Naive B cell (primary cell): ENCODE data around the gene TEX44. TPM values are rescaled to one million over a fixed set of nuclear protein-coding genes. Genes with fewer than 3 reads are reported as not detected.
"Not testable (repeated sequence)": the region's sequence is repeated elsewhere in the genome, so short reads cannot be mapped to it uniquely, and the experiment has no call there.

ENCODE experiments used
- ATAC-seq, 2 donors: fragments of 150-1000 bp; cut with Tn5 transposase; 2 replicates each; pipeline ENCODE4 v1.10.0; 2021; ENCODE audit warnings: low read depth in 2 of 2, mild to moderate bottlenecking in 2 of 2, moderate library complexity in 2 of 2
- DNase-seq: peaks from one replicate; pipeline ENCODE4 v3.0.0; 2022
- H3K27ac Mint-ChIP-seq, 6 donors: one replicate each; pipeline ENCODE4 v1.8.0; 2020 to 2022; ENCODE audit warnings: mild to moderate bottlenecking in 6 of 6, mixed read lengths in 6 of 6, moderate library complexity in 5 of 6, inconsistent platforms in 2 of 6
- H3K27me3 Mint-ChIP-seq, 3 donors: one replicate each; pipeline ENCODE4 v1.8.0; 2021 to 2022; ENCODE audit warnings: mixed read lengths in 3 of 3, mild to moderate bottlenecking in 1 of 3
- H3K36me3 Mint-ChIP-seq, 2 donors: one replicate each; pipeline ENCODE4 v1.8.0; 2020 to 2022; ENCODE audit warnings: mixed read lengths in 2 of 2, inconsistent platforms in 1 of 2, mild to moderate bottlenecking in 1 of 2
- H3K4me1 Mint-ChIP-seq, 3 donors: one replicate each; pipeline ENCODE4 v1.8.0; 2020 to 2022; ENCODE audit warnings: mixed read lengths in 3 of 3, inconsistent platforms in 1 of 3, mild to moderate bottlenecking in 1 of 3, moderate library complexity in 1 of 3
- H3K4me3 Mint-ChIP-seq, 8 donors: one replicate each; pipeline ENCODE4 v1.8.0; 2020 to 2022; ENCODE audit warnings: mild to moderate bottlenecking in 8 of 8, mixed read lengths in 8 of 8, moderate library complexity in 8 of 8, inconsistent platforms in 2 of 8
- H3K9me3 Mint-ChIP-seq, 7 donors: one replicate each; pipeline ENCODE4 v1.8.0; 2020 to 2022; ENCODE audit warnings: mixed read lengths in 7 of 7, mild to moderate bottlenecking in 5 of 7, inconsistent platforms in 2 of 7, moderate library complexity in 1 of 7
- polyA plus RNA-seq, 6 donors: library from polyadenylated mRNA; unstranded; fragments of 300-500 nt; fragmentation: Illumina TruSeq; gene quantifications; one replicate each; pipeline ENCODE4 v1.2.3, GENCODE V29; 2021; ENCODE audit warnings: low read depth in 6 of 6

The TEX44 gene
- polyA plus RNA-seq, 6 donors from 2014 or later: not detected

DNA sequence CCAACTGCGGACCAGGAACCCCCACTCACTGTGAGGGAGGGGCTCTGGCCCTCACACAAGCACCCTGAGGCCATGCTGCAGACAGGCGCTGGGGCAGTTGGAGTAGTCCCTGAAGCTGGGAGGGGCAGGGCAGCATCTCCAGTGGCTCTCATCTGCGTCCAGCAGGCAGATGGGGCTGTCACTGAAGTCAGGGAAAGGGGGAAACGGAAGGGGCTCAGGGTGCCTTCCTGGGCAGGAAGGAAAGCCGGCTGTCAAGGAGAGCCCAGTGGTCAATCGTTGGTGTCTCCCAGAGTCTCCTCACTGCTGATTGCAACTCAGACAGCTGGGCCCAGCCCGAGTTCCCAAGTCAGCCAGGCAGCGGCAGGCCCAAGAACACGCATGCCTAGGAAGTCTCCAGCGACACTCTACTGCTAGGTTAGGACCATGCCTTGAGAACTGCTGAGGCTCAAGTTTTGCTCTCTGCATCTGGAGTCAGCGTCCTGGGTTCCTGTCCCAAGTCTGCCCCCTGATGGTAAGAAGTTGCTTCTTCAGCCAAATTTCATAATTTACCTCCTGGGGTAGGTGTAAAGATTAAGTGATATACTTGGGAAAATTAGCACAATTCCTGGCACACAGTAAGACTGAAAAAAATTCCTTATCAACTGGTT is 35.0 kb upstream of the TEX44 start:
- Mint-ChIP-seq H3K4me3 (peak overlapping the region in 4 of 8 donors; percentile 8 to 39 (median 14)), H3K4me1 (peaks cover 27 to 46% (median 33%) of the 10 kb centered on the region in 3 donors), H3K27me3 (no peaks in the 10 kb centered on the region), H3K27ac (peak overlapping the region in 2 of 6 donors; percentile 56 to 85), H3K36me3 (peaks cover 6 to 11% of the 10 kb centered on the region in 2 donors), H3K9me3 (peaks cover 5 to 12% (median 11%) of the 10 kb centered on the region in 7 donors)
- DNase-seq (peak; percentile 72), ATAC-seq (peak; percentile 81 to 89)

DNA sequence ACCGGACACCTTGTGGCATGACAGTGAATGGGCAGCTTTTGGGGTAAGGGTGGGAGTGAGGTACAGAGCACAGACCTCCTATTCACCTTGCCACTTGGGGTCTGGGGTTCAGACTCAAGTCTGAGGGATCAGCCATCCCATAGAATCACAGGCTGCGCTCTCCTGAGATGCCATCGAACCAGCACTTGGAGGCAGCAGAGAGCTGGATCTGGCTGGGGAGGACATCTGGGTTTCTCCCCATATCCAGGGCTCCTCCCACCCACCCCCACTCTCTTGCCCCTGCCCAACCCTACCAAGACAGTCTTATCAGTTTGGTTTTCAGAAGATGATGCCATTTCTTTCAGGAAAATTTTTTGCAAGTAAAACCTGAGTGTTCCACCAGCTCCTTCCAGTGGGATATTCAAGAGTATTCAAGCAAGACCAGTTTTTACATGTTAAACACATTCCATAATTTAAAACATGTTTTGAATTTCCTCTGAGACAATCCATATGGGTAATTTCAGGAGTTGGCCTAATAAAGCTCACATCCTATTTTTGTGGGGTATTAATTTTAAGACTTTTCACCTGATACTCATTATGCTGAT is 29.2 kb upstream of the TEX44 start:
- no peak overlapping the region for H3K27ac Mint-ChIP-seq
- DNase-seq: no peak
- no peaks in the 10 kb centered on the region for H3K36me3 Mint-ChIP-seq
- ATAC-seq: peak; percentile 45
- H3K4me1 Mint-ChIP-seq: peaks cover 0 to under 1% (median under 1%) of the 10 kb centered on the region in 3 donors
- no peak overlapping the region for H3K4me3 Mint-ChIP-seq
- H3K27me3 Mint-ChIP-seq: no peaks in the 10 kb centered on the region
- H3K9me3 Mint-ChIP-seq: no peaks in the 10 kb centered on the region

DNA sequence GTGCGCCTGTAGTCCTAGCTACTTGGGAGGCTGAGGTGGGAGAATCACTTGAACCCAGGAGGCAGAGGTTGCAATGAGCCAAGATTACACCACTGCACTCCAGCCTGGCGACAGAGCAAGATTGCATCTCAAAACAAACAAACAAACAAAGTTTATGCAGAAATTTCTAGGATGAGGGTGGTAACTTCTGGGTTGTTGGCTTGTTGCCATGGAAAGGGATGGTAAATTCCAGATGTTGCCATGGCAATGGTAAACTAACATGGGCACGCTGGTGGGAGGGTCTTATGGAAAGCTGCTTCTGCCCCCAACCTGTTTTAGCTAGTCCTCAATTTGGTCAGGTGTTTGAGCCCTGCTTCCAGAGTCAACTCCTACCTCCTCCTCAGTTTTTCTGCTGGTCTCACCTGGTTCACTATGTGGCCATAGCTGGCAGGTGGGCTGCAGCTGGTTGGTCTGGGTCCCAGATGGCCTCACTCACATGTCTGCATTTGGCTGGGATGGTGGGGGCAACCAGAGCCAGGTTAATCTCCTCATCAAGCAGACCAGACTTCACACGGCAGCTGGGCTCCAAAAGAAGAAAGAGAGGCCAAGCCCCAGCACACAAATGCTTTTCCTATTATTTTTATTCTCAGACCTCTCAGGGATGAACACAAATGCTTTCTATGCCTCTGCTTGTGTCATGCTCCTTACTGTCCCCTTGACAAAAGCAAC is 26.6 kb upstream of the TEX44 start:
- no peaks in the 10 kb centered on the region for H3K9me3 Mint-ChIP-seq

DNA sequence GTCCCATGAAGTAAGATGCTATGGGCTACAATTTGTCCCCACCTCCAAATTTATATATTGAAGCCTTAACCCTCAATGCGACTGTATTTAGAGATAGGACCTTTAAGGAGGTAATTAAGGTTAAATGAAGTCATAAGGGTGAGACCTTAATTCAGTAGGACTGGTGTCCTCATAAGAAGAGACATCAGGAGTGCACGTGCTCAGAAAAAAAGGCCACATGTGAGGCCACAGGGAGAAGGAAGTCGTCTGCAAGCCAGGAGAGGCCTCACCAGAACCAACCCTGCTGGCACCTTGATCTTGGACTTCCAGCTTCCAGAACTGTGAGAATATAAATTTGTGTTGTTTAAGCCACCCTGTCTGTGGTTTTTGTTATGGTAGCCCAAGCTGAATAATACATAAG is 25.5 kb upstream of the TEX44 start:
- Mint-ChIP-seq H3K36me3 (no peaks in the 10 kb centered on the region), H3K4me3 (no peak overlapping the region), H3K4me1 (peaks cover 0 to 7% (median 4%) of the 10 kb centered on the region in 3 donors), H3K9me3 (no peaks in the 10 kb centered on the region), H3K27ac (no peak overlapping the region), H3K27me3 (no peaks in the 10 kb centered on the region)
- DNase-seq (no peak), ATAC-seq (no peak)

More for the DNA sequence above, 26.6 kb upstream of the TEX44 start:
- peaks cover 0 to 7% (median 4%) of the 10 kb centered on the region in 3 donors for H3K4me1 Mint-ChIP-seq
- no peak overlapping the region for H3K4me3 Mint-ChIP-seq
- H3K27me3 Mint-ChIP-seq: no peaks in the 10 kb centered on the region
- DNase-seq (no peak), ATAC-seq (no peak)
- no peaks in the 10 kb centered on the region for H3K36me3 Mint-ChIP-seq
- no peak overlapping the region for H3K27ac Mint-ChIP-seq

DNA sequence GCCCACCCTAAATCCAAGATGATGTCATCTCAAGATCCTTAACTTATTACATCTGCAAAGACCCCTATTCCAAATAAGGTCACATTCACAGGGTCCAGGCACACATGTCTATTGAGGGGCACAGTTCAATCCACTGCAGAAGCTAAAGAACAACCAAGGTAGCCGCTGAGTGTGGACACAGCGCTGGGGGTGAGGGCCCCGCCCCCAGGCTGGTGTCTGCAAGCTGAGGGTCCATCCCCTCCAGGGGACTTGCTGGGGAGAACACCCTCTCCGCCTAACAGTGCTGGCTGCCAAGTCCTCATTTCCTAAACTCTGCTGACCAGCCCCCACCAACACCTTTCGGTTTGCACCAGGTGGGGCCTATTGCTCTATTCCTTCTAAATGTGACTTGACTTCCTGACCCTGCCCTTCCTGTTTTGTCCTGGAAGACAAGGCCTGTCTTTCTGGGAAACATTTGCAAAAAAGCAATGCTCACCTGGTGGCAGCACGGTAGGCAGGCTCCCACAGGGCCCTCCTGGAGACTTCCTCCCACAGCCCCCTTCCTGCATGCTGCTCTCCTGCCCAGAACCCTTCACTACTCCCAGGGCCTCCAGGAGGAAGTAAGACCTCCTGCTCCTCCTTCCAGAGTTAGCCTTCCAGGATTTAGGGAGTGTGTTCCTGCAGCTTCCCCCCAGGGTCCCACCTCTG is 24.4 kb upstream of the TEX44 start:
- Mint-ChIP-seq H3K27ac (no peak overlapping the region), H3K36me3 (no peaks in the 10 kb centered on the region), H3K27me3 (no peaks in the 10 kb centered on the region), H3K4me3 (no peak overlapping the region), H3K9me3 (no peaks in the 10 kb centered on the region), H3K4me1 (peaks cover 0 to 7% (median 4%) of the 10 kb centered on the region in 3 donors)
- ATAC-seq: no peak
- DNase-seq: no peak

DNA sequence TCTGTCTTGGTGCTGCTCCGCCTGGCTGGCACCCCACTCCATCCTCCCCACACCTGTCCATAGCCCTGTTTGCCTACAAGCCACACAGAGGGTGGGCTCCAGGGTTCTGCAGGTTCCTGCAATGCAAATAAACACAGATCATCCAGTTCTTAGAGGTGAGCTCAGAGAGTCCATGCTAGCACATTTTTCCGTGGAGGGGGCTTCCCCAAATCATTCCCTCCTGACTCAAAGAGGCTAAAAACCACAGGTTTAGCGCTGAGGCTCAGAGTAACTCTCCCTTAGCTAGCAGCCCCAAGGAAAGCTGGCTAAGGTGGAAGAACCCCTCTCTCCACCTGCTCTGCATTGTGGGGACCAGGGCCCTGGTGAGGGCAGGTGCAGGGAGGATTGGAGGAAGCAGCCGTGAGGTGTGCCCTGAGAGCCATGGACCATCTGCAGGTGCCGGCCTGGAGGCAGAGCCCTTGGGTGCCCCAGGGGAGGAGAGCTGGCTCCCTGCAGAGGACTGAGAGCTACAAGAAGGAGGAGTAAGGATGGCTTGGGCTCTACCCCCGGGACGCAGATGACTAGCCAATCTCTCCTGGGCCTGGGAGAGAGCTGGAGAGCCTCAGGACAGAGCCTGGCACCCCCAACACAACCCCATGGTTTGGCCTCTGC is 23.8 kb upstream of the TEX44 start:
- no peak for ATAC-seq
- peaks cover 0 to 7% (median 4%) of the 10 kb centered on the region in 3 donors for H3K4me1 Mint-ChIP-seq
- no peak overlapping the region for H3K4me3 Mint-ChIP-seq
- no peaks in the 10 kb centered on the region for H3K9me3 Mint-ChIP-seq
- no peak for DNase-seq
- H3K36me3 Mint-ChIP-seq: no peaks in the 10 kb centered on the region
- H3K27me3 Mint-ChIP-seq: no peaks in the 10 kb centered on the region
- peak overlapping the region in 1 of 6 donors; percentile 44 for H3K27ac Mint-ChIP-seq

DNA sequence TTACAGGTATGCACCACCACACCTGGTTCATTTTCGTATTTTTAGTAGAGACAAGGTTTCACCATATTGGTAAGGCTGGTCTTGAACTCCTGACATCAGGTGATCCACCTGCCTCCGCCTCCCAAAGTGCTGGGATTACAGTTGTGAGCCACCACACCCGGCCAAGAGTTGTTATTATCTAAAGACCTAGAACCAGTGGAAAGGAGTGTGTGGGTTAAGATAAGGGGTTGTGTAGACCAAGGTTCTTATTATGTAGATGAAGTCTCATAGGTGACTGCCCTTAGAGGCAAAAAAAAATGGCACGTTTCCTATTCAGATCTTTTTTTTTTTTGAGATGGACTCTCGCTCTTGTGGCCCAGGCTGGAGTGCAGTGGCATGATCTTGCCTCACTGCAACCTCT is 21.7 kb upstream of the TEX44 start:
- not testable (repeated sequence) for H3K4me1 Mint-ChIP-seq, H3K9me3 Mint-ChIP-seq, H3K36me3 Mint-ChIP-seq, H3K27me3 Mint-ChIP-seq, H3K4me3 Mint-ChIP-seq, ATAC-seq, H3K27ac Mint-ChIP-seq, DNase-seq

DNA sequence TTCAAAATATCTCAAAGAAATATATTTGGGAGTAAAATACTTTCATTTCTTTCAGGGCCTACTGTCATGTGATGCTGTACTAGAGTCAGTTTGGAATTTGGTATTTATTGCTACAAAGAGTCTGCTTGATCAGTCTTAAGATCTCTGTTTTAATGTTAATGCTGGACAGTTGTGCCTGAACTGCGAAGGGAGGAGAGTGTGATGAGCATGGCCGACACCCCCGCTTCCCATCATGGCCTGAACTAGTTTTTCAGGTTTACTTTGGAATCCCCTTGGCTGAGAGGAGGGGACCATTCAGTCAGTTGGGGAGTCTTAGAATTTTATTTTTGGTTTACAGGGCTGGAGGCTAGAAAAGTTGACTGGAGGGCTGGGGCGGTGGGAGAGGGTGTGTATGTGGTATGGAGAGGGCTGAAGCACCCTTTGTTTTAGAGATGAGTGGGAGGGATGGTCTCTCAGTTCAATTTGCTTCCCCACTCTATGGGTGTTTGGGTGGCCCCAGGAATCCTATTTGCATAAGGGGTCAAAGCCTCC is 20.9 kb upstream of the TEX44 start:
- DNase-seq (no peak), ATAC-seq (no peak)
- Mint-ChIP-seq H3K4me1 (peaks cover 0 to 7% (median 4%) of the 10 kb centered on the region in 3 donors), H3K27ac (no peak overlapping the region), H3K9me3 (no peaks in the 10 kb centered on the region), H3K27me3 (no peaks in the 10 kb centered on the region), H3K36me3 (no peaks in the 10 kb centered on the region), H3K4me3 (no peak overlapping the region)

DNA sequence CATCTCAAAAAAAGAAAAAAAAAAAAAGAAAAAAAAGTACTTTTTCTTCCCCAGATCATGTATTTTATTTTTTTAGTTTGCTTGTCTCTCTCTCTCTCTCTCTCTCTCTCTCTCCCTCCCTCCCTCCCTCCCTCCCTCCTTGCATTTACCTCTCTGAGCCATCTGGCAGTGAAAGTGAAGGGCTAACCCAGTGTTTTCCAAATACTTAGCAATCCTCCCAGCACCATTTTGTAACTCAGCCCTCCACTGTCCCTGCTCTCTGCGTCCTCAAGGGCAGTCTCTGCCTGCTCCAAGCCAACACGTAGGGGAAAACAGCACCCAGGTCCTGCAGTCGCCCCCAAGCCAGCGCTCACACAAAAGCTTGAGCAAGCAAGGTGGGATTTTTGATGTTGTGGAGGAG is 19.6 kb upstream of the TEX44 start:
- H3K9me3 Mint-ChIP-seq: no peaks in the 10 kb centered on the region
- no peak for ATAC-seq
- no peak for DNase-seq
- peaks cover 0 to 7% (median 4%) of the 10 kb centered on the region in 3 donors for H3K4me1 Mint-ChIP-seq
- no peaks in the 10 kb centered on the region for H3K36me3 Mint-ChIP-seq
- H3K27me3 Mint-ChIP-seq: no peaks in the 10 kb centered on the region
- H3K4me3 Mint-ChIP-seq: no peak overlapping the region
- peak overlapping the region in 1 of 6 donors; percentile 87 for H3K27ac Mint-ChIP-seq

DNA sequence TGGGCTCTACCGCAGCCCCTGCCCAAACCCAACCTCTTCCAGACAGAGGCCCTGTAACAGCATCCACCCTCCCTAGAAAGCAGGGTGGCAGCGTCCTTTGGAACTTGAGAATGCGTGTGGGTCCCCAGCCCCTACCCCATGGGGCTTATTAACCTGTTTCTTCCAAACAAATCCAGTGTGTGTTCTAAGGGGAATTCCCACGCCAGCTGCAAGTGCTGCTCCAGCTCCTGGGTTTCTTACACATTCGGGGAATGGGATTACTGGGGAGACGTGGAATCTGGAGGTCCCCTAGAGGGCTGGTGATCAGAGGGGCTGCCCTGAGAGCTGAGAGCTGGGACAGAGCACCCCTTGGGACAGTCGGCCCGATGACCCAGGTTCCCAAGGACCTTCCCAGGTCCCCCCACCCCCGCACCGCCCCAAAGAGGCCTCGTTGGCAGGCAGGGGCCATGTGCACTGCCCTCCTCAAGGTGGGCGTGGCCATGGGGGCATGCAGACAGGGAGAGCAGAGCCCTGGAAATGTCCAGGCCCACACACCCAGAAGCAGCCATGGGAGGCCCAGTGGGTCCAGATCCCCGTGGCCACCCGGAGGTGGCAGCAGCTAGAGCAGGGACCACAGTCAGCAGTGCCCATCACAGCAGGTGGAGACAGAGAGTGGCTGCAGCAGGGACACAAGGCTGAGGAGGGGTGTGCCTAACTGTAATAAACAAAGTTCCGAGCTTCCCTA is 18.8 kb upstream of the TEX44 start:
- peaks cover 0 to 2% (median under 1%) of the 10 kb centered on the region in 3 donors for H3K4me1 Mint-ChIP-seq

DNA sequence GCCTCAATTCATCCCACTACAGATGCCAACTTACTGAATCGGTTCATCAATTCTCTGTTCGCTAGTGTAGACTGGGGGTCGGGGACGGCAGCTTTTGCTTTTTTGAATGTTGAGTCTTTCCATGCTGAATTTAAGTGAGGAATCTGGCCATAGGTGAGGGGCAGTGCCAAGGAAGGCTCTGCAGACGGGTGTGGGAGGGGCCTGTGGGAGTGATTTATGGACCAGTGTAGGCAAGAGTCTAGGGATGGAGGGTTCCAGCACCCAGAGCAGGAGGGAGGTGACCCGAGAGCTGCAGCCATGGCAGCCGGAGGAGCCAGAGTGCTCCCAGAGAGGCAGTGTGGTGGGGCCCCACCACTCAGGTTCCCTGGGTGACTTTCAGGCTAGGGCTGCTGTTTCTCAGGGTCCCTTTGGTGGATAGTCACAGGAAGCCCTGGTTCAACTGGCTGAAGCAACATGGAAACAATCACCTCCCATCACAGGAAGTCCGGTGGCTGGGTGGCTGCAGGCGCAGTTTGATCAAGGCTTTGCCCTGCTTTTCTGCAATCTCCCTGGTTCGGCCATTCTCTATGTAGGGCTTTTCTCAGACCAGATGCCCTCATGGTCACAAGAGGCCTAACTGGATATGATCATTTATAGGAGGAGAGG is 16.9 kb upstream of the TEX44 start:
- no peaks in the 10 kb centered on the region for H3K4me1 Mint-ChIP-seq
- H3K4me3 Mint-ChIP-seq: no peak overlapping the region
- no peak overlapping the region for H3K27ac Mint-ChIP-seq
- peaks cover 0 to 24% (median 5%) of the 10 kb centered on the region in 3 donors for H3K27me3 Mint-ChIP-seq
- H3K36me3 Mint-ChIP-seq: peaks cover 0 to 9% of the 10 kb centered on the region in 2 donors
- peaks cover 0 to 10% (median 0%) of the 10 kb centered on the region in 7 donors for H3K9me3 Mint-ChIP-seq
- DNase-seq (no peak), ATAC-seq (no peak)

More for the DNA sequence above, 18.8 kb upstream of the TEX44 start:
- Mint-ChIP-seq H3K9me3 (peaks cover 0 to 4% (median 0%) of the 10 kb centered on the region in 7 donors), H3K27me3 (peaks cover 0 to 6% (median 0%) of the 10 kb centered on the region in 3 donors), H3K27ac (no peak overlapping the region), H3K4me3 (no peak overlapping the region), H3K36me3 (no peaks in the 10 kb centered on the region)
- DNase-seq (no peak), ATAC-seq (no peak)

DNA sequence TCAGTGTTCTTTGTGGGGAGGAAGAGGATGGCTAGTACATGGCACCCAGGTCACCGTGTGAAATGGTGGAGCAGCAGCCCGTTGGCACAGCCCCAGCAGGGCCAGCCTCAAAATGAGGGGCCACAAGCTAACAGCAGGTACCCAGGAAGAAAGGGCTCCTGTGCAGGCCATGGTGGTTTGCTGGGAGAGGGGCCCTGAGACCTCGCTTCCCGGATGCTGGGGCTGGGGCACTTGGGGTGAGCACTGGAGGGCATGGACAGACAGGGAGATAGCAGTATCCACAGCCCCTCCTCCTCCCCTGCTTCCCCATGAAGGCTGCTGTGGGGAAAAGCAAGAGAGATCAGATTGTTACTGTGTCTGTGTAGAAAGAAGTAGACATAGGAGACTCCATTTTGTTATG is 16.2 kb upstream of the TEX44 start:
- no peaks in the 10 kb centered on the region for H3K4me1 Mint-ChIP-seq
- H3K27me3 Mint-ChIP-seq: peaks cover 2 to 30% (median 12%) of the 10 kb centered on the region in 3 donors
- peaks cover 0 to 9% of the 10 kb centered on the region in 2 donors for H3K36me3 Mint-ChIP-seq
- DNase-seq (no peak), ATAC-seq (no peak)
- no peak overlapping the region for H3K27ac Mint-ChIP-seq
- H3K4me3 Mint-ChIP-seq: no peak overlapping the region
- H3K9me3 Mint-ChIP-seq: peaks cover 0 to 10% (median 0%) of the 10 kb centered on the region in 7 donors
